ENCODE results near the gene ISG20L2.

ISG20L2 gene

GRCh38 chr1:156738407-156738806, 9.8 kb upstream of the ISG20L2 start:
- Mint-ChIP-seq H3K27me3 (no peaks in the 10 kb centered on the region), H3K4me3 (no peak overlapping the region), H3K9me3 (no peaks in the 10 kb centered on the region), H3K27ac (peak overlapping the region; percentile 11), H3K4me1 (ENCODE audit: low read depth) (peaks cover 36% of the 10 kb centered on the region), H3K36me3 (ENCODE audit: low read depth) (peaks cover 53% of the 10 kb centered on the region)

GRCh38 chr1:156733989-156734584, 5.5 kb upstream of the ISG20L2 start:
- no peak overlapping the region for H3K4me3 Mint-ChIP-seq
- H3K9me3 Mint-ChIP-seq, result no peaks in the 10 kb centered on the region
- no peaks in the 10 kb centered on the region for H3K27me3 Mint-ChIP-seq
- peaks cover 36% of the 10 kb centered on the region for H3K36me3 Mint-ChIP-seq (ENCODE audit: low read depth)
- peaks cover 18% of the 10 kb centered on the region for H3K4me1 Mint-ChIP-seq (ENCODE audit: low read depth)
- H3K27ac Mint-ChIP-seq, result no peak overlapping the region

- Mint-ChIP-seq H3K4me3 (no peak within 1 kb of the TSS), H3K27ac (no peak within 1 kb of the TSS), H3K36me3 (ENCODE audit: low read depth) (peaks cover 33% of the 10 kb centered on the region), H3K9me3 (no peaks in the 10 kb centered on the region), H3K27me3 (no peaks in the 10 kb centered on the region), H3K4me1 (ENCODE audit: low read depth) (peaks cover 37% of the 10 kb centered on the region)
These were observed 504 bp downstream of the ISG20L2 start, which contains the start of gene METTL25B for GRCh38 chr1:156727926-156728598. Gene METTL25B, plus strand, starts transcription at chr1:156728469. Its CDS starts 636 bp downstream, at chr1:156729105.

- Mint-ChIP-seq H3K27ac (no peak overlapping the region), H3K9me3 (no peaks in the 10 kb centered on the region), H3K4me3 (no peak overlapping the region), H3K4me1 (ENCODE audit: low read depth) (peaks cover 42% of the 10 kb centered on the region), H3K27me3 (no peaks in the 10 kb centered on the region), H3K36me3 (ENCODE audit: low read depth) (peaks cover 38% of the 10 kb centered on the region)
These were observed 1.1 kb downstream of the ISG20L2 start for GRCh38 chr1:156727492-156727891.

- Mint-ChIP-seq H3K27me3 (no peaks in the 10 kb centered on the region), H3K27ac (no peak overlapping the region), H3K4me1 (ENCODE audit: low read depth) (peaks cover 45% of the 10 kb centered on the region), H3K4me3 (no peak overlapping the region), H3K36me3 (ENCODE audit: low read depth) (peaks cover 41% of the 10 kb centered on the region), H3K9me3 (no peaks in the 10 kb centered on the region)
These were observed 1.9 kb downstream of the ISG20L2 start for GRCh38 chr1:156726549-156727226.

- Mint-ChIP-seq H3K36me3 (ENCODE audit: low read depth) (peaks cover 46% of the 10 kb centered on the region), H3K4me1 (ENCODE audit: low read depth) (peaks cover 46% of the 10 kb centered on the region), H3K4me3 (no peak overlapping the region), H3K27ac (no peak overlapping the region), H3K27me3 (no peaks in the 10 kb centered on the region), H3K9me3 (no peaks in the 10 kb centered on the region)
These were observed 2.8 kb downstream of the ISG20L2 start for GRCh38 chr1:156725683-156726280.

GRCh38 chr1:156721535-156721934, 7.0 kb downstream of the ISG20L2 start:
- Mint-ChIP-seq H3K36me3 (ENCODE audit: low read depth) (peaks cover 51% of the 10 kb centered on the region), H3K27ac (peak overlapping the region; percentile 36), H3K9me3 (no peaks in the 10 kb centered on the region), H3K4me1 (ENCODE audit: low read depth) (peaks cover 29% of the 10 kb centered on the region), H3K4me3 (no peak overlapping the region), H3K27me3 (no peaks in the 10 kb centered on the region)

- peaks cover 51% of the 10 kb centered on the region for H3K36me3 Mint-ChIP-seq (ENCODE audit: low read depth)
- H3K9me3 Mint-ChIP-seq, result no peaks in the 10 kb centered on the region
- peaks cover 29% of the 10 kb centered on the region for H3K4me1 Mint-ChIP-seq (ENCODE audit: low read depth)
- H3K27me3 Mint-ChIP-seq, result no peaks in the 10 kb centered on the region
- H3K27ac Mint-ChIP-seq, result peak overlapping the region; percentile 36
- H3K4me3 Mint-ChIP-seq, result no peak overlapping the region
These were observed 7.4 kb downstream of the ISG20L2 start for GRCh38 chr1:156721131-156721530.

- no peaks in the 10 kb centered on the region for H3K9me3 Mint-ChIP-seq
- peaks cover 7% of the 10 kb centered on the region for H3K4me1 Mint-ChIP-seq (ENCODE audit: low read depth)
- peaks cover 40% of the 10 kb centered on the region for H3K36me3 Mint-ChIP-seq (ENCODE audit: low read depth)
- H3K27ac Mint-ChIP-seq, result no peak overlapping the region
- no peak overlapping the region for H3K4me3 Mint-ChIP-seq
- no peaks in the 10 kb centered on the region for H3K27me3 Mint-ChIP-seq
These were observed 11.2 kb downstream of the ISG20L2 start for GRCh38 chr1:156717351-156717750.

- Mint-ChIP-seq H3K9me3 (no peaks in the 10 kb centered on the region), H3K27me3 (no peaks in the 10 kb centered on the region), H3K27ac (no peak overlapping the region), H3K4me1 (ENCODE audit: low read depth) (no peaks in the 10 kb centered on the region), H3K4me3 (no peak overlapping the region), H3K36me3 (ENCODE audit: low read depth) (peaks cover 21% of the 10 kb centered on the region)
These were observed 13.7 kb downstream of the ISG20L2 start for GRCh38 chr1:156714830-156715229.

GRCh38 chr1:156712626-156713025, 15.9 kb downstream of the ISG20L2 start:
- Mint-ChIP-seq H3K27ac (no peak overlapping the region), H3K27me3 (no peaks in the 10 kb centered on the region), H3K36me3 (ENCODE audit: low read depth) (peaks cover 19% of the 10 kb centered on the region), H3K9me3 (no peaks in the 10 kb centered on the region), H3K4me1 (ENCODE audit: low read depth) (no peaks in the 10 kb centered on the region), H3K4me3 (no peak overlapping the region)

GRCh38 chr1:156711011-156711817, 17.4 kb downstream of the ISG20L2 start:
- Mint-ChIP-seq H3K36me3 (ENCODE audit: low read depth) (peaks cover 12% of the 10 kb centered on the region), H3K27me3 (peaks cover 3% of the 10 kb centered on the region), H3K9me3 (no peaks in the 10 kb centered on the region), H3K4me1 (ENCODE audit: low read depth) (peaks cover 10% of the 10 kb centered on the region), H3K27ac (no peak overlapping the region), H3K4me3 (no peak overlapping the region)

GRCh38 chr1:156709757-156710489, 18.6 kb downstream of the ISG20L2 start:
- no peak overlapping the region for H3K4me3 Mint-ChIP-seq
- peaks cover 4% of the 10 kb centered on the region for H3K36me3 Mint-ChIP-seq (ENCODE audit: low read depth)
- no peak overlapping the region for H3K27ac Mint-ChIP-seq
- peaks cover 22% of the 10 kb centered on the region for H3K4me1 Mint-ChIP-seq (ENCODE audit: low read depth)
- H3K9me3 Mint-ChIP-seq, result no peaks in the 10 kb centered on the region
- H3K27me3 Mint-ChIP-seq, result peaks cover 3% of the 10 kb centered on the region

- H3K27ac Mint-ChIP-seq, result no peak overlapping the region
- H3K4me3 Mint-ChIP-seq, result no peak overlapping the region
These were observed 19.5 kb downstream of the ISG20L2 start for GRCh38 chr1:156709031-156709430.

More at GRCh38 chr1:156709031-156709430, 19.5 kb downstream of the ISG20L2 start:
- Mint-ChIP-seq H3K27me3 (peaks cover 10% of the 10 kb centered on the region), H3K36me3 (ENCODE audit: low read depth) (no peaks in the 10 kb centered on the region), H3K9me3 (no peaks in the 10 kb centered on the region), H3K4me1 (ENCODE audit: low read depth) (peaks cover 27% of the 10 kb centered on the region)
